ENCODE data around the gene TCAP. TPM values are rescaled to one million over a fixed set of nuclear protein-coding genes. Genes with fewer than 3 reads are reported as not detected.

The TCAP gene
- total and polyA plus RNA-seq, 10 of the 15 experiments (the other 5 are each of a cell fraction or from before 2014, with no cell fraction given), result 0.17 to 1.0 (median 0.36) TPM; not detected in 3

DNA sequence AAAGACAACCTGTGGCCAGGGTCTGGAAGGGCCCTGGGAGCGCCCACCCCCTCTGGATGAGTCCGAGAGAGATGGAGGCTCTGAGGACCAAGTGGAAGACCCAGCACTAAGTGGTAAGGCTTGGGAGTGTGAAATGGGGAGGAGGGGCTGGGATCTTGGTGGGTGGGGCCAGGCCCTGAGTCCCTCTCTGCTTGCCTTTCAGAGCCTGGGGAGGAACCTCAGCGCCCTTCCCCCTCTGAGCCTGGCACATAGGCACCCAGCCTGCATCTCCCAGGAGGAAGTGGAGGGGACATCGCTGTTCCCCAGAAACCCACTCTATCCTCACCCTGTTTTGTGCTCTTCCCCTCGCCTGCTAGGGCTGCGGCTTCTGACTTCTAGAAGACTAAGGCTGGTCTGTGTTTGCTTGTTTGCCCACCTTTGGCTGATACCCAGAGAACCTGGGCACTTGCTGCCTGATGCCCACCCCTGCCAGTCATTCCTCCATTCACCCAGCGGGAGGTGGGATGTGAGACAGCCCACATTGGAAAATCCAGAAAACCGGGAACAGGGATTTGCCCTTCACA, 29.5 kb upstream of the TCAP start:
- ChIA-PET POLR2A (no interaction called here), SMC1A (ENCODE audit: uncharacterized antibody, unreplicated experiment) (interaction anchor here (1.1 to 2.9 kb wide), 3 partner anchors 12 to 39 kb away, joined by 3 to 10 read pairs (median 10); no protein-coding TSS in a partner anchor), CTCF (interaction anchor here (0.9 to 15.5 kb wide), 11 partner anchors 9 to 340 kb away, joined by 3 to 225 read pairs (median 4); partner anchors contain the start of genes IKZF3 and MIEN1), RAD21 (ENCODE audit: unreplicated experiment) (no interaction called here)
- H3K27me3 ChIP-seq (replicated peaks in 1 of 2; ENCODE audit: control insufficient read depth in 2 of 2, insufficient read depth in 2 of 2, low read length in 1 of 2), result no peaks in the 10 kb centered on the region
- H4K20me1 ChIP-seq (ENCODE audit: control insufficient read depth, insufficient read depth), result peaks cover 3% of the 10 kb centered on the region; the same call in 1 of the 2 replicates
- H3K36me3 ChIP-seq (ENCODE audit: control insufficient read depth in 2 of 2, insufficient read depth in 2 of 2, low read length in 1 of 2), result no peaks in the 10 kb centered on the region
- H3K9ac ChIP-seq (ENCODE audit: control insufficient read depth, insufficient read depth, low read length), result no peak overlapping the region; the same call in 1 of the 2 replicates
- 52% methylated on average over 7 of the region's 8 CpGs for WGBS (ENCODE audit: insufficient coverage, insufficient replicate concordance, low lambda C conversion rate, missing lambda C conversion rate)
- no peak overlapping the region for H3K4me2 ChIP-seq (ENCODE audit: control insufficient read depth, insufficient read depth)
- H3K4me3 ChIP-seq, result no peak overlapping the region
- ATAC-seq (no peak), FAIRE-seq (no peak), DNase-seq (ENCODE audit: low read depth, low spot score) (no peak)
- no peaks in the 10 kb centered on the region for H3K9me3 ChIP-seq (replicated peaks; ENCODE audit: control insufficient read depth, insufficient read depth, low read length)
- intact Hi-C loops (cut with micrococcal nuclease; ENCODE audit: unreplicated experiment) (loop anchor here (5.0 kb wide), 1 partner anchor 117 kb away; no protein-coding TSS in a partner anchor), in situ Hi-C loops (cut with MboI) (no loop called here)
- no peak overlapping the region for H3K27ac ChIP-seq (ENCODE audit: control insufficient read depth, insufficient read depth)
- H3K4me1 ChIP-seq (ENCODE audit: control insufficient read depth, insufficient read depth, low read length), result peaks cover 20% of the 10 kb centered on the region
- BruUV-seq (replicated peaks), result no TSS peak
- peaks cover 29% of the 10 kb centered on the region for H3K79me2 ChIP-seq (ENCODE audit: control insufficient read depth, insufficient read depth, low read length)
- H2AFZ ChIP-seq (ENCODE audit: control insufficient read depth, low read depth, low read length), result no peak overlapping the region
- TF ChIP-seq, protein P1, sequence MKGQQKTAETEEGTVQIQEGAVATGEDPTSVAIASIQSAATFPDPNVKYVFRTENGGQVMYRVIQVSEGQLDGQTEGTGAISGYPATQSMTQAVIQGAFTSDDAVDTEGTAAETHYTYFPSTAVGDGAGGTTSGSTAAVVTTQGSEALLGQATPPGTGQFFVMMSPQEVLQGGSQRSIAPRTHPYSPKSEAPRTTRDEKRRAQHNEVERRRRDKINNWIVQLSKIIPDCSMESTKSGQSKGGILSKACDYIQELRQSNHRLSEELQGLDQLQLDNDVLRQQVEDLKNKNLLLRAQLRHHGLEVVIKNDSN (IDR thresholded peaks at IDR 0.05; ENCODE audit: borderline replicate concordance, extremely low read length, insufficient read depth, low read depth, low read length), result no peak
- TF ChIP-seq BCL11A (IDR thresholded peaks at IDR 0.05; ENCODE audit: low read depth, low read length) (no peak), RBBP5 (conservative IDR thresholded peaks at IDR 0.05) (no peak), SMC3 (IDR thresholded peaks at IDR 0.05; ENCODE audit: borderline replicate concordance, low read length) (no peak), NR2C1 (IDR thresholded peaks at IDR 0.05) (no peak), TAF1 (IDR thresholded peaks at IDR 0.05; ENCODE audit: borderline replicate concordance, low read depth, low read length) (no peak), JUNB (IDR thresholded peaks at IDR 0.05) (no peak), TCF7 (IDR thresholded peaks at IDR 0.05; ENCODE audit: borderline replicate concordance) (no peak), BACH1 (IDR thresholded peaks at IDR 0.05; ENCODE audit: borderline replicate concordance) (no peak), SREBF1 (IDR thresholded peaks at IDR 0.05; ENCODE audit: low read length) (no peak), CREB1 (IDR thresholded peaks at IDR 0.05; ENCODE audit: low read depth) (no peak), RB1 (IDR thresholded peaks at IDR 0.05; ENCODE audit: borderline replicate concordance) (no peak)
- TF ChIP-seq, protein P2, sequence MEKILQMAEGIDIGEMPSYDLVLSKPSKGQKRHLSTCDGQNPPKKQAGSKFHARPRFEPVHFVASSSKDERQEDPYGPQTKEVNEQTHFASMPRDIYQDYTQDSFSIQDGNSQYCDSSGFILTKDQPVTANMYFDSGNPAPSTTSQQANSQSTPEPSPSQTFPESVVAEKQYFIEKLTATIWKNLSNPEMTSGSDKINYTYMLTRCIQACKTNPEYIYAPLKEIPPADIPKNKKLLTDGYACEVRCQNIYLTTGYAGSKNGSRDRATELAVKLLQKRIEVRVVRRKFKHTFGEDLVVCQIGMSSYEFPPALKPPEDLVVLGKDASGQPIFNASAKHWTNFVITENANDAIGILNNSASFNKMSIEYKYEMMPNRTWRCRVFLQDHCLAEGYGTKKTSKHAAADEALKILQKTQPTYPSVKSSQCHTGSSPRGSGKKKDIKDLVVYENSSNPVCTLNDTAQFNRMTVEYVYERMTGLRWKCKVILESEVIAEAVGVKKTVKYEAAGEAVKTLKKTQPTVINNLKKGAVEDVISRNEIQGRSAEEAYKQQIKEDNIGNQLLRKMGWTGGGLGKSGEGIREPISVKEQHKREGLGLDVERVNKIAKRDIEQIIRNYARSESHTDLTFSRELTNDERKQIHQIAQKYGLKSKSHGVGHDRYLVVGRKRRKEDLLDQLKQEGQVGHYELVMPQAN (conservative IDR thresholded peaks at IDR 0.05), result no peak
